Measurements from ENCODE around the gene OR51G2. TPM values are rescaled to one million over a fixed set of nuclear protein-coding genes. Genes with fewer than 3 reads are reported as not detected.

The OR51G2 gene
- total RNA-seq, 1 donor from 2014 or later, result not detected

GRCh38 chr11:4863876-4864275 lies 55.3 kb downstream of the OR51G2 start:
- Histone ChIP-seq H3K4me3 (no peak overlapping the region), H3K9me3 (no peaks in the 10 kb centered on the region), H3K27me3 (no peaks in the 10 kb centered on the region), H3K27ac (no peak overlapping the region), H3K4me1 (no peaks in the 10 kb centered on the region), H3K36me3 (no peaks in the 10 kb centered on the region)
- no peak for TF ChIP-seq CTCF (IDR thresholded peaks at IDR 0.05)
- intact Hi-C loops (cut with DNase I), result no loop called here
- DNase-seq (ENCODE audit: low spot score in 2 of 2), result no peak

Other genes with a start within 250 kb of the OR51G2 start
- gene OR51E2, start 221.5 kb downstream of the OR51G2 start, total RNA-seq, result 2.0 TPM
- not detected for gene MMP26, start 214.6 kb downstream of the OR51G2 start, total RNA-seq
- gene OR51F1, start 149.4 kb downstream of the OR51G2 start, total RNA-seq, result not detected
- not detected for gene OR52R1, start 115.0 kb downstream of the OR51G2 start, total RNA-seq
- not detected for gene OR51F2, start 98.0 kb downstream of the OR51G2 start, total RNA-seq
- gene OR51S1, start 70.1 kb downstream of the OR51G2 start, total RNA-seq, result not detected
- gene OR51T1, start 37.5 kb downstream of the OR51G2 start, total RNA-seq, result not detected
- gene OR51A7, start 15.6 kb downstream of the OR51G2 start, total RNA-seq, result not detected
- not detected for gene OR51G1, start 5.0 kb upstream of the OR51G2 start, total RNA-seq
- not detected for gene OR51A4, start 28.3 kb upstream of the OR51G2 start, total RNA-seq
- not detected for gene OR51A2, start 36.4 kb upstream of the OR51G2 start, total RNA-seq
- not detected for gene OR51L1, start 75.5 kb upstream of the OR51G2 start, total RNA-seq
- gene OR52J3, start 127.2 kb upstream of the OR51G2 start, total RNA-seq, result not detected
- not detected for gene OR52E2, start 140.3 kb upstream of the OR51G2 start, total RNA-seq
- not detected for gene OR52E1, start 150.2 kb upstream of the OR51G2 start, total RNA-seq
- gene OR52A5, start 219.0 kb upstream of the OR51G2 start, total RNA-seq, result not detected
- not detected for gene OR52A1, start 235.4 kb upstream of the OR51G2 start, total RNA-seq

Measured in ascending aorta (tissue), 2 donors.